ENCODE measurements around the gene RAB10. TPM values are rescaled to one million over a fixed set of nuclear protein-coding genes. Genes with fewer than 3 reads are reported as not detected.

The RAB10 gene
- total and polyA plus RNA-seq, 4 donors, result 26.6 to 52.2 (median 41.6) TPM

- Histone ChIP-seq H3K4me3 (ENCODE audit: low read depth in 1 of 3, low read length in 3 of 3) (no peak overlapping the region), H3K27me3 (ENCODE audit: control insufficient read depth in 4 of 4, insufficient read depth in 4 of 4, low read length in 3 of 4) (no peaks in the 10 kb centered on the region), H3K36me3 (ENCODE audit: control insufficient read depth in 4 of 4, insufficient read depth in 3 of 4, low read depth in 1 of 4, low read length in 3 of 4) (peaks cover 0 to 6% (median 2%) of the 10 kb centered on the region in 4 donors), H3K27ac (ENCODE audit: low read depth in 1 of 2, low read length in 2 of 2) (no peak overlapping the region), H3K9me3 (ENCODE audit: control insufficient read depth in 4 of 4, low read length in 3 of 4) (no peaks in the 10 kb centered on the region), H3K4me1 (ENCODE audit: control insufficient read depth in 4 of 4, insufficient read depth in 4 of 4, low read length in 3 of 4) (peaks cover 0 to 7% (median 1%) of the 10 kb centered on the region in 4 donors), H3K9ac (ENCODE audit: low read depth in 1 of 2, low read length in 2 of 2) (no peak overlapping the region)
- no peak for TF ChIP-seq EGR1 (IDR thresholded peaks at IDR 0.05; ENCODE audit: low read depth in 2 of 2)
- TF ChIP-seq CTCF (IDR thresholded peaks at IDR 0.05; ENCODE audit: low read depth, low read length, missing input control), result no peak
- TF ChIP-seq, protein P1, sequence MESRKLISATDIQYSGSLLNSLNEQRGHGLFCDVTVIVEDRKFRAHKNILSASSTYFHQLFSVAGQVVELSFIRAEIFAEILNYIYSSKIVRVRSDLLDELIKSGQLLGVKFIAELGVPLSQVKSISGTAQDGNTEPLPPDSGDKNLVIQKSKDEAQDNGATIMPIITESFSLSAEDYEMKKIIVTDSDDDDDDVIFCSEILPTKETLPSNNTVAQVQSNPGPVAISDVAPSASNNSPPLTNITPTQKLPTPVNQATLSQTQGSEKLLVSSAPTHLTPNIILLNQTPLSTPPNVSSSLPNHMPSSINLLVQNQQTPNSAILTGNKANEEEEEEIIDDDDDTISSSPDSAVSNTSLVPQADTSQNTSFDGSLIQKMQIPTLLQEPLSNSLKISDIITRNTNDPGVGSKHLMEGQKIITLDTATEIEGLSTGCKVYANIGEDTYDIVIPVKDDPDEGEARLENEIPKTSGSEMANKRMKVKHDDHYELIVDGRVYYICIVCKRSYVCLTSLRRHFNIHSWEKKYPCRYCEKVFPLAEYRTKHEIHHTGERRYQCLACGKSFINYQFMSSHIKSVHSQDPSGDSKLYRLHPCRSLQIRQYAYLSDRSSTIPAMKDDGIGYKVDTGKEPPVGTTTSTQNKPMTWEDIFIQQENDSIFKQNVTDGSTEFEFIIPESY (IDR thresholded peaks at IDR 0.05), result no peak
- no peak for TF ChIP-seq HNF4A (conservative IDR thresholded peaks at IDR 0.05)
- TF ChIP-seq JUND (IDR thresholded peaks at IDR 0.05), result no peak
- no peak for TF ChIP-seq GABPA (IDR thresholded peaks at IDR 0.05 in 1 of 2, conservative IDR thresholded peaks at IDR 0.05 in 1 of 2)
- no peak for TF ChIP-seq TAF1 (conservative IDR thresholded peaks at IDR 0.05)
- TF ChIP-seq NR2F2 (IDR thresholded peaks at IDR 0.05), result no peak
- TF ChIP-seq RXRA (IDR thresholded peaks at IDR 0.05), result no peak
- TF ChIP-seq HNF4G (IDR thresholded peaks at IDR 0.05), result no peak
- TF ChIP-seq, protein P2, sequence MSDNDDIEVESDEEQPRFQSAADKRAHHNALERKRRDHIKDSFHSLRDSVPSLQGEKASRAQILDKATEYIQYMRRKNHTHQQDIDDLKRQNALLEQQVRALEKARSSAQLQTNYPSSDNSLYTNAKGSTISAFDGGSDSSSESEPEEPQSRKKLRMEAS (IDR thresholded peaks at IDR 0.05), result no peak
- no peak for TF ChIP-seq FOXA1 (IDR thresholded peaks at IDR 0.05)
- TF ChIP-seq ATF3 (IDR thresholded peaks at IDR 0.05), result no peak
- no peak for TF ChIP-seq SP1 (IDR thresholded peaks at IDR 0.05)
- TF ChIP-seq, protein P3, sequence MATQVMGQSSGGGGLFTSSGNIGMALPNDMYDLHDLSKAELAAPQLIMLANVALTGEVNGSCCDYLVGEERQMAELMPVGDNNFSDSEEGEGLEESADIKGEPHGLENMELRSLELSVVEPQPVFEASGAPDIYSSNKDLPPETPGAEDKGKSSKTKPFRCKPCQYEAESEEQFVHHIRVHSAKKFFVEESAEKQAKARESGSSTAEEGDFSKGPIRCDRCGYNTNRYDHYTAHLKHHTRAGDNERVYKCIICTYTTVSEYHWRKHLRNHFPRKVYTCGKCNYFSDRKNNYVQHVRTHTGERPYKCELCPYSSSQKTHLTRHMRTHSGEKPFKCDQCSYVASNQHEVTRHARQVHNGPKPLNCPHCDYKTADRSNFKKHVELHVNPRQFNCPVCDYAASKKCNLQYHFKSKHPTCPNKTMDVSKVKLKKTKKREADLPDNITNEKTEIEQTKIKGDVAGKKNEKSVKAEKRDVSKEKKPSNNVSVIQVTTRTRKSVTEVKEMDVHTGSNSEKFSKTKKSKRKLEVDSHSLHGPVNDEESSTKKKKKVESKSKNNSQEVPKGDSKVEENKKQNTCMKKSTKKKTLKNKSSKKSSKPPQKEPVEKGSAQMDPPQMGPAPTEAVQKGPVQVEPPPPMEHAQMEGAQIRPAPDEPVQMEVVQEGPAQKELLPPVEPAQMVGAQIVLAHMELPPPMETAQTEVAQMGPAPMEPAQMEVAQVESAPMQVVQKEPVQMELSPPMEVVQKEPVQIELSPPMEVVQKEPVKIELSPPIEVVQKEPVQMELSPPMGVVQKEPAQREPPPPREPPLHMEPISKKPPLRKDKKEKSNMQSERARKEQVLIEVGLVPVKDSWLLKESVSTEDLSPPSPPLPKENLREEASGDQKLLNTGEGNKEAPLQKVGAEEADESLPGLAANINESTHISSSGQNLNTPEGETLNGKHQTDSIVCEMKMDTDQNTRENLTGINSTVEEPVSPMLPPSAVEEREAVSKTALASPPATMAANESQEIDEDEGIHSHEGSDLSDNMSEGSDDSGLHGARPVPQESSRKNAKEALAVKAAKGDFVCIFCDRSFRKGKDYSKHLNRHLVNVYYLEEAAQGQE (IDR thresholded peaks at IDR 0.05), result no peak
- no peak for TF ChIP-seq FOXA2 (IDR thresholded peaks at IDR 0.05)
- TF ChIP-seq RAD21 (IDR thresholded peaks at IDR 0.05), result no peak
- TF ChIP-seq YY1 (IDR thresholded peaks at IDR 0.05), result no peak
- DNase-seq (ENCODE audit: low spot score), result no peak
- WGBS, result 96% methylated on average over 1 of the region's 1 CpG
Observed at GRCh38 chr2:26112201-26112600, 78.3 kb downstream of the RAB10 start.

All from liver (tissue), 9 donors.